HUES48 (cell line): ENCODE results near the gene RBM20.
"Not testable (repeated sequence)": the region's sequence is repeated elsewhere in the genome, so short reads cannot be mapped to it uniquely, and the experiment has no call there.

Source experiments
- H3K27ac ChIP-seq: one replicate; pipeline ENCODE4 v1.7.0; 2013; ENCODE audit warnings: low read depth, low read length, inconsistent platforms
- H3K27me3 ChIP-seq: 2 replicates; pipeline ENCODE4 v1.6.1; 2013; ENCODE audit warnings: mild to moderate bottlenecking, low read length; ENCODE audit not compliant: control insufficient read depth, insufficient read depth
- H3K36me3 ChIP-seq: 2 replicates; pipeline ENCODE4 v1.6.1; 2013; ENCODE audit warnings: low read length; ENCODE audit not compliant: control insufficient read depth, insufficient read depth
- H3K4me1 ChIP-seq: 2 replicates; pipeline ENCODE4 v1.6.1; 2013; ENCODE audit warnings: mild to moderate bottlenecking, low read length; ENCODE audit not compliant: control insufficient read depth, insufficient read depth
- H3K4me3 ChIP-seq: 2 replicates; pipeline ENCODE4 v1.5.1; 2013; ENCODE audit warnings: mild to moderate bottlenecking, low read depth, low read length
- H3K9ac ChIP-seq: 2 replicates; pipeline ENCODE4 v1.6.1; 2013; ENCODE audit warnings: mild to moderate bottlenecking, low read depth, low read length, moderate library complexity
- H3K9me3 ChIP-seq: 2 replicates; pipeline ENCODE4 v1.6.1; 2013; ENCODE audit warnings: low read length; ENCODE audit not compliant: control insufficient read depth, insufficient read depth

The RBM20 gene

DNA sequence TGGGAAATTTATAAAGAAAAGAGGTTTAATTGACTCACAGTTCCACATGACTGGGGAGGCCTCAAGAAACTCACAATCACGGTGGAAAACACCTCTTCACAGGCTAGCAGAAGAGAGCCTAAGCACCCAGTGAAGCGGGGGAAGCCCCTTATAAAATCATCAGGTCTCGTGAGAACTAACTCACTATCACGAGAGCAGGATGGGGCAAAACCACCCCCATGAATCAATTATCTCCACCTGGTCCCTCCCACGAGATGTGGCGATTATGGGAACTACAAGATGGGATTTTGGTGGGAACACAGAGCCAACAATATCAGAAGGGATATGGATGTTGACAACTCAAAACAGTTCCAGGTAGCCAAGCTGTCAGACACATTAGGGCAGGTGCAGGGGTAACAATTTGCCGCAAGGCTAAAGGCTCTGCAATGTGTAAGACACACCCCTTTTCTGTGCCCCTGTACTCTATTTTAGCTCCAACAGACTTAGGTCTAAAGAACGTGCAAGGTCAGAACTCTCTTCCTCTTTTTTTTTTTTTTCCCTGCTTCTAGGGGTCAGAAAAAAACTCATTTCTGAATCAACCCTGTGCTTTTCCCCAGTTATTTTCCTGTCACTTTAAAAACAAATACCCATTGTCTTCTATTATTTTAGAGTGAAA lies 30.7 kb upstream of the RBM20 start:
- Histone ChIP-seq H3K9me3 (no peaks in the 10 kb centered on the region), H3K4me3 (no peak overlapping the region), H3K9ac (no peak overlapping the region), H3K4me1 (peaks cover 23% of the 10 kb centered on the region), H3K27ac (no peak overlapping the region), H3K27me3 (no peaks in the 10 kb centered on the region; the same call in 1 of the 2 replicates), H3K36me3 (no peaks in the 10 kb centered on the region)

GRCh38 chr10:110613996-110614495 lies 30.1 kb upstream of the RBM20 start:
- Histone ChIP-seq H3K9ac (no peak overlapping the region), H3K36me3 (no peaks in the 10 kb centered on the region), H3K27ac (no peak overlapping the region), H3K27me3 (no peaks in the 10 kb centered on the region; the same call in 1 of the 2 replicates), H3K4me1 (peaks cover 23% of the 10 kb centered on the region), H3K9me3 (no peaks in the 10 kb centered on the region), H3K4me3 (no peak overlapping the region)

DNA sequence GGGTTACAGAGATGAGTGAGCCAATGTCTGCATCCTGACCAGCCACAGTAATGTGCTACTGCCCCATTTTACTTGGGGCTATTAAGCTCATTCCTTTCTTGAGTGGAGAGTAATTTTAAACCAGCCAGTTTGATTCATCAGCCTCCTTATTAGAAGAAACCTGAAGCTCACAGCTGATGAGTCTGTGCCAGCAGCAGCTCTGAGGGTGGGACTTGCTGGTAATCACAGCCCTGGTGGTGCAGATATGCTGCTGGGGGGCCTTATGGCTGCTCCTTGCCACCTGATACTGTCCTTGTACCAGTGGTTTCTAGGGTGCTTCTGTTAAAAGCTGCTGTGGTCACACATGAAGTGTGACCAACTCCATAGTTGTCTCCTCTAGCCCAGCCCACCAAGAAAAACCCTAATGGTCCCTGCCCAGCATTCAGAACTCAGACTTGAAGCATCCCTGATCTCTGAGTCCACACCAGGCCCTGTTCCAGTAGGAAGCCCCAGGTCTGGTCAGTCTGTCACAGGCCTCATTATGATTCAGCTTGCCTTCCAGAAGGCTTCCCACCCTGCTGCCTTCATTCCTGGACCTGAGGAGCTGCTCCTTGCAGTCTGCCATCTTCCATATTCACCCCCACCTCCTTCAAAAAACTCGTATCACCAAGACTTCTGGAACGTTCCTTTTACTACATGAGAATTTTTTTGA lies 28.9 kb upstream of the RBM20 start:
- no peaks in the 10 kb centered on the region; the same call in 1 of the 2 replicates for H3K27me3 ChIP-seq

DNA sequence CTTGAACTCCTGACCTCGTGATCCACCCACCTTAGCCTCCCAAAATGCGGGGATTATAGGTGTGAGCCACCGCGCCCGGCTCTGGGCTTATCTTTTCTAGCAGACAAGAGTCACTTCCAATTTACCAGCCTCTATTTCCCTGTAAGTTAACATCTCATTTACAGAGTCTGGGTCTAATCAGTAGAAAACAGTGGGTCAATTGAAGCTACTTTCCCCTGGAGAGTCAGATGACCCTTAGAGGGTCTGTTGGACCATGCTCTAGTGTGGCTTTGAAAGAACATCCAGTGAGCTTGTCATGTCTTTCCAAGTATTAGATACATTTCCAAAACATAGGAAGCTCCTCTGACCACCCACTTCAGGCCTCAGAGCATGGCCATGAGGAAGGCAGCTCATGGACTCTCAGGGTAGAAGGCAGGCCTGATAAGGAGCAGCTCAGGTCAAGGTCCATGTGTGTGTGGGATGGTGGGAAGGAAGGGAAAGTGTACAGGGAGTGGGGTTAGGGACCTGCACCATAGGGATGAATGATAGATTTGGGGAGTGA lies 27.6 kb upstream of the RBM20 start:
- Histone ChIP-seq H3K36me3 (no peaks in the 10 kb centered on the region), H3K4me3 (no peak overlapping the region), H3K27me3 (no peaks in the 10 kb centered on the region; the same call in 1 of the 2 replicates), H3K4me1 (peaks cover 11% of the 10 kb centered on the region), H3K9me3 (no peaks in the 10 kb centered on the region), H3K9ac (no peak overlapping the region), H3K27ac (no peak overlapping the region)

More for the DNA sequence above, 28.9 kb upstream of the RBM20 start:
- Histone ChIP-seq H3K4me3 (no peak overlapping the region), H3K4me1 (peaks cover 23% of the 10 kb centered on the region), H3K27ac (no peak overlapping the region), H3K9ac (no peak overlapping the region), H3K36me3 (no peaks in the 10 kb centered on the region), H3K9me3 (no peaks in the 10 kb centered on the region)

GRCh38 chr10:110617425-110618229 lies 26.5 kb upstream of the RBM20 start:
- no peak overlapping the region for H3K4me3 ChIP-seq
- no peaks in the 10 kb centered on the region; the same call in 1 of the 2 replicates for H3K27me3 ChIP-seq
- no peaks in the 10 kb centered on the region; the same call in 1 of the 2 replicates for H3K4me1 ChIP-seq
- no peaks in the 10 kb centered on the region for H3K9me3 ChIP-seq
- no peaks in the 10 kb centered on the region for H3K36me3 ChIP-seq
- no peak overlapping the region for H3K27ac ChIP-seq
- no peak overlapping the region for H3K9ac ChIP-seq

GRCh38 chr10:110618230-110618610 lies 25.9 kb upstream of the RBM20 start:
- Histone ChIP-seq H3K27ac (no peak overlapping the region), H3K4me1 (no peaks in the 10 kb centered on the region; the same call in 1 of the 2 replicates), H3K9me3 (no peaks in the 10 kb centered on the region), H3K9ac (no peak overlapping the region), H3K4me3 (no peak overlapping the region), H3K27me3 (no peaks in the 10 kb centered on the region), H3K36me3 (no peaks in the 10 kb centered on the region)

GRCh38 chr10:110619514-110620397 lies 24.4 kb upstream of the RBM20 start:
- Histone ChIP-seq H3K9ac (no peak overlapping the region), H3K27me3 (no peaks in the 10 kb centered on the region), H3K9me3 (no peaks in the 10 kb centered on the region), H3K4me1 (no peaks in the 10 kb centered on the region; the same call in 1 of the 2 replicates), H3K36me3 (no peaks in the 10 kb centered on the region), H3K27ac (no peak overlapping the region), H3K4me3 (no peak overlapping the region)

DNA sequence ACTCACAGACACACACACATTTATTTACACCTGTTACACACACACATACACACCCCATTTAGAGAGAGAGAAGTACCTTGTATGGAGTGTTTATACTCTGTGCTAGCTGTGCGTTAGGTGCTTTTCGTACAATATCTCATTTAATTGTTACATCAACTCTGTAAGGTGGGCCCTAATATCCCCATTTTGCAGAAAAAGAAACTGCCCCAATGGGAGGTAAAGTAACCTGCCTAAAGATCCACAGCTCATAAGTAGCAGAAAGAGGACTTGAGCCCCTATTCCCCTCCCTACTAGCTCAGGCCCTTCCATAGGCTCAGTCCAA lies 23.8 kb upstream of the RBM20 start:
- Histone ChIP-seq H3K9me3 (no peaks in the 10 kb centered on the region), H3K4me3 (no peak overlapping the region), H3K27ac (no peak overlapping the region), H3K4me1 (no peaks in the 10 kb centered on the region; the same call in 1 of the 2 replicates), H3K27me3 (no peaks in the 10 kb centered on the region), H3K36me3 (no peaks in the 10 kb centered on the region), H3K9ac (no peak overlapping the region)

DNA sequence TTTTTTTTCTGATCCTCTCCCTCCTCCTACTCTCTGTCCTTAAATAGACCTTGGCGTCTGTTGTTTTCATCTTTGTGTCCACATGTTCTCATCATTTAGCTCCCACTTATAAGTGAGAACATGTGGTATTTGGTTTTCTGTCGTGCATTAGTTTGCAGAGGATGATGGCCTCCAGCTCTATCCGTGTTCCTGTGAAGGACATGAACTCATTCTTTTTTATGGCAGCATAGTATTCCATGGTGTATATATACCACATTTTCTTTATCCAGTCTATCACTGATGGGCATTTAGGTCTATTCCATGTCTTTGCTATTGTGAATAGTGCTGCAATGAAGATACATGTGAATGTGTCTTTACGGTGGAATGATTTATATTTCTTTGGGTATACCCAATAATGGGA lies 20.8 kb upstream of the RBM20 start:
- not testable (repeated sequence) for H3K9me3 ChIP-seq, H3K27ac ChIP-seq, H3K27me3 ChIP-seq, H3K9ac ChIP-seq, H3K4me3 ChIP-seq, H3K4me1 ChIP-seq, H3K36me3 ChIP-seq

DNA sequence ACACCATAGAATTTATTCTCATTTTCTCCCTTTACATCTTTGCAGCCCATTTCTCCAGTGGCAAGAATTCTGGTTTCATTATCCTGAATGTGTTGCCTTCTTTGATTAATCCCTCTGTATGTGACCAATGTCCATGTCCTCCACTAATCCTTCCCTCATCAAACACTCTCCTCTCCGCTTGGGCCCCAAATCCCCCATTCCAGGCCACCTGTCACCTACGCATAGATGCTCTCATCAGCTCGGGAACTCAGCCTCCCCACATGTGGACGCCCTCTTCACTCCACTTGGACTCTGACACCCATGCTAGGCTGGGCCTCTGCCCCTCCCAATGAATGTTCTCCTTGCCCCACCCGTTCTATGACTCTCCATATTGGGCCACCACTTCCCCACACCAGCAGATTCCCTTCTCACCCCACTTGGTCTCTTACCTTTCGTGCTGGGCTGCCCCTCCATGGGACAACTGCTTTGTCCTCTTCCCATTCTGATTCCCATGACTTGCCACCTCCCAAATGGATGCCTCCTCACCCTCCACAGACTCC lies 18.7 kb upstream of the RBM20 start:
- H3K36me3 ChIP-seq = no peaks in the 10 kb centered on the region
- 0 out of 2 replicates have a peak, but pooled peaks cover 6% of the 10 kb centered on the region for H3K4me1 ChIP-seq
- no peaks in the 10 kb centered on the region for H3K27me3 ChIP-seq
- no peak overlapping the region for H3K27ac ChIP-seq
- H3K4me3 ChIP-seq = no peak overlapping the region
- no peaks in the 10 kb centered on the region for H3K9me3 ChIP-seq
- H3K9ac ChIP-seq = no peak overlapping the region
